NCI-H446 treated with DMSO at 0.1 percent for 48 hours (cell line): ENCODE results near the gene GPAT3.
A peak's percentile ranks its signal among the peaks of the same experiment; 100 is the strongest.
"Not testable (repeated sequence)": the region's sequence is repeated elsewhere in the genome, so short reads cannot be mapped to it uniquely, and the experiment has no call there.

Source experiments
- DNase-seq: peaks from one replicate; lab custom pipeline; 2025; lab: John Stamatoyannopoulos, UW

Gene GPAT3

DNA sequence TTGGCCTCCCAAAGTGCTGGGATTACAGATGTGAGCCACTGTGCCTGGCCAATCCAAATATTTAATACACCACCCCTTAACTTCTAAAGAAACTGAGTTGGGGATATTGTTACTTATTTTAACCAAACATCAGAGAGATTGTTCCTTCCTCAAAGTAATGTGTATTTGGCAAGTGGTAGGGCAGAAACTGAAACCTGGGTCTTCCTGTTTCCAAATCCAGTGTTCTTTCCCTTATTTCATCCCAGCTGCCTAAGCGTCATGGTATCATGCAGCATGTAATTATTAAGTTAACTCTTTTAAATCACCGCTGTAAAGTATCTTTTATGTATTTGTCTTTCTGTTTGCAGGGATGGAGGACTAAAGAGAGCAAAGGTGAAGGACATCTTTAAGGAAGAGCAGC lies 68.4 kb downstream of the GPAT3 start:
- no peak for DNase-seq

DNA sequence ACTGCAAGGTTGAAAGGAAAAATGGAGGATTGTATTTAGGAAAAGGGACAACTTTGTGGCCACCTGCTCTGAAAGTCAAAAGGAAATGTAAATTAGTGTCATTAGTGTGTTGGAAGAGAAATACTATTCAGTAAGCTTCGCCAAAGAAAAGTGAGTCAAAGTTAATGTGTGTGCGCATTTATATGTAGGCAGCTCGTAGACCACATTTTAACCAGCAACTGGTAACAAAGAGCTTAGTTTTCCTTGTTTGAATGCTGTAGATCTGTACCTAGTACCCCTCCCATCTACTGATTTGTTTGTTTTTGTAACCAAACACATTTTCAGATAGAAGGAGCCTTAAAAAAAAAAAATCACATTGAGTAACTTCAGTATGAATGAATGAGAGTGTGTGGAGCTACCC lies 69.3 kb downstream of the GPAT3 start:
- DNase-seq, result no peak

DNA sequence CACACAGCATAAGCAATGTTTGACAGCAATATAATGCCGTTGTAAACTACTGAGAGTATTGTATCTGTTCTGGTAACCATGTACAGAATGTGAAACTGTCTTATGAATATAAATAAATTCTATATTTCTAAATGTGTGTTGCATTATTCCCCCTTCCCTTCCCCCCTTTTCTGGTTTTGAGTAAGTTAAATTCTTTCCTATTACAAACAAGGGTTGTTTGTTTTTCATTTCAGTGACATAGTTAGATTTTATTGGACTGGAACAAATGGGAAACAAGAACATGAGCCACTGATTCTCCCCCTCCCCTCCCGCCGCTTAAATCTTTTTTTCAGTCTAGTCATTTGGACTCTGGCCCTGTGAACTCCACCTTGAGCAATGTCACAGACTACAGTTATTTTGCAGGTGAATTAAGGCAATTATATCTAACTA lies 69.8 kb downstream of the GPAT3 start:
- DNase-seq, result no peak

DNA sequence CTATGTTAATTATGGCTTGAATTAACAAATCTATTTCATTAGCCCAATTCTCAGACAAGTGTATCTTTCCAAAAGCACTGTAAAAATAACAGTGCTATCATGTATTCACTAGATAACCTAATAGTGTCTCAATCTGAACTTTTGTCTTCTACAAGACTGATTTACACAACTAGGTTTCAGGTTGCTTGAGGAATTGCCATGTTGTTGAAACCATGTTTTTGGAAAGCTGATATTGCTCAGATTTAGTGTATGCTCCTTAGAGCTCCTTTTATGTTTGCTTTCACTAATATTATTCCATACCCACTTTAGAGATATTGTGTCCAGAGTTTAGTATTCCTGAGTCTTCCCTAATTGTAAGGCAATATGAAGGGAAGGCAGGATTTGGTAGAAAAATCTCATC lies 70.6 kb downstream of the GPAT3 start:
- no peak for DNase-seq

DNA sequence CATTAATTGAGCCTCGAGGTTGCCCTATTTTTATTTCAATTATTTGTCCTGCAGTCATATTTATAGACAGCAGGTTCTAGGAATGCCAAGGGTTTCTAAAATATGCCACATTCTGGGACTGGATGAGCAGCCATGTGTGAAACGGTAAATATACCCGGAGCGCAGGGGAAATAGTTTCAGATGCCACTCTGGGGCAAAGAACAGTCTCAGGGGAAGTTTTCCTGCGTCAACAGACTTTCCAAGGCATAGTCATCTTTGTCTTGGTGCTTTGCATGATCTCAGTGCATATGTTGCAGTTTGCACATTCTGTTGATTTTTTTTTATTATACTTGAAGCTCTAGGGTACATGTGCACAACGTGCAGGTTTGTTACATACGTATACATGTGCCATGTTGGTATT lies 71.0 kb downstream of the GPAT3 start:
- no peak for DNase-seq

DNA sequence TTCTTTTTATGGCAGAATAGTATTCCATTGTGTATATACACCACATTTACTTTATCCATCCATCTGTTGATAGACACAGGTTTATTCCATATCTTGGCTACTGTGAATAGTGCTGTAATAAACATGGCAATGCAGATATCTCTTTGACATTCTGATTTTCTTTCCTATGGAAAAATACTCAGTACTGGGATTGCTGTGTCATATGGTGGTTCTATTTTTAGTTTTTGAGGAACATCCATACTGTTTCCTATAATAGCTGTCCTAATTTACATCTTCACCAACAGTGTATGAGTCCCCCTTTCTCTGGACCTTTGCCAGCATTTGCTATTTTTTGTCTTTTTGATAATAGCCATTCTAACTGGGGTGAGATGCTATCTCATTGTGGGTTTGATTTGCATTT lies 73.5 kb downstream of the GPAT3 start:
- no peak for DNase-seq

DNA sequence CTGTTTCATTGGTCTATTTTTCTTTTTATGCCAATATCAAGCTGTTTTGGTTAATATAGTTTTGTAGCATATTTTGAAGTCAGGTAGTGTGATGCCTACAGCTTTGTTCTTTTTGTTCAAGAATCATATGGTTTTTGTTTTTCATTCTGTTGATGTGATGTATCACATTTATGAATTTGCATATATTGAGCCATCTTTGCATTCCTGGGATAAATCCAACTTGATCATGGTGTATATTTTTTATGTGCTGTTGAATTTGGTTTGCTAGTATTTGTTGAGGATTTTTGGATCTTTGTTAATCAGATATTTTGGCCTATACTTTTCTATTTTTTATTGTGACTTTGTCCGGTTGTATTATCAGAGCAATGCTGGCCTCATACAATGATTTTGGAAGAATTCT lies 74.8 kb downstream of the GPAT3 start:
- DNase-seq, result no peak

DNA sequence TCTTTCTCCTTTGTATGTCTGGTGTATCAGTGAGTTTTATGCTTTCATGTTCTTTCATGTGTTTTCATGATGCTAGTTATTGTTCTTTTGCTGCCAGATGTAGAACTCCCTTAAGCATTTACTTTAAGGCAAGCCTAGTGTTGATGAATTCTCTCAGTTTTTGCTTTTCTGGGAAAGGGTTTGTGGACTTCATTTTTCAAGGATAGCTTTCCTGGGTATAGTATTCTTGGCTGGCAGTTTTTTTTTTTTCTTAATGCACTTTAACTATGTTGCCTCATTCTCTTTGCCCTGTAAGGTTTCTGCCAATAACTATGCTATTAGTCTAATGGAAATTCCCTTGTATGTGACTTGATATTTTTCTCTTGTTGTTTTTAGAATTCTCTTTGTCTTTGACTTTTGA lies 77.1 kb downstream of the GPAT3 start:
- no peak for DNase-seq

DNA sequence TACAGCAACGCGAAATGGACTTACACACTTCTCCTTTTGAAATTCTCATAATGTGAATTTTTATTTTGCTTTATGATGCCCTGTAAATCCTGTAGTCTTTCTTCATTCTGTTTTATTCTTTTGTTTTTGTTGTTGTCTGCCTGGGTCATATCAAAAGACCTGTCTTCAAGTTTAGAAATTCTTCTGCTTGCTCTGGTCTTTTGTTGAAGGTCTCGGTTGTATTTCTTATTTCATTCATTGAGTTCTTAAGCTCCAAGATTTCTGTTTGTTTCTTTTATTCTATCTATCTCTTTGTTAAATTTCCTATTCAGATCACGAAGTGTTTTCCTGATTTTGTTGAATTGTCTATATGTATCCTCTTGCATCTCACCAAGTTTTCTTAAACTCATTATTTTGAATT lies 78.1 kb downstream of the GPAT3 start:
- no peak for DNase-seq

DNA sequence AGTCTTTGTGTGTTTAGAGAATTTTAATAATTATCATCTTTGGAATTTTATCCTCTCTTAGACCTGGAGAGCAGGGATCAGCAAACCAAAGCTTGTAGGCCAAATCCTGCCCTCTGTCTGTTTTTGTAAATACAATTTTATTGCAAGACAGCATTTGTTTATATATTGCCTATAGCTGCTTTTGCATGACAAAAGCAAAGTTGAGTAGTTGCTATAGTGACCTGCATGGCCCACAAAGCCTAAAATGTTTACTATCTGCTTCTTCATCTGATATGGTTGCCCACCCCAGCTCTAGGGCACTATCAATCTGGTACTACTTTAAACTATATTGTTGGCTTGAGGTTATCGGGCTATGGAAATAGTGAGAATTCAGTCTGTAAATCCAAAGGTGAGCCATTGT lies 80.3 kb downstream of the GPAT3 start:
- DNase-seq, result no peak

DNA sequence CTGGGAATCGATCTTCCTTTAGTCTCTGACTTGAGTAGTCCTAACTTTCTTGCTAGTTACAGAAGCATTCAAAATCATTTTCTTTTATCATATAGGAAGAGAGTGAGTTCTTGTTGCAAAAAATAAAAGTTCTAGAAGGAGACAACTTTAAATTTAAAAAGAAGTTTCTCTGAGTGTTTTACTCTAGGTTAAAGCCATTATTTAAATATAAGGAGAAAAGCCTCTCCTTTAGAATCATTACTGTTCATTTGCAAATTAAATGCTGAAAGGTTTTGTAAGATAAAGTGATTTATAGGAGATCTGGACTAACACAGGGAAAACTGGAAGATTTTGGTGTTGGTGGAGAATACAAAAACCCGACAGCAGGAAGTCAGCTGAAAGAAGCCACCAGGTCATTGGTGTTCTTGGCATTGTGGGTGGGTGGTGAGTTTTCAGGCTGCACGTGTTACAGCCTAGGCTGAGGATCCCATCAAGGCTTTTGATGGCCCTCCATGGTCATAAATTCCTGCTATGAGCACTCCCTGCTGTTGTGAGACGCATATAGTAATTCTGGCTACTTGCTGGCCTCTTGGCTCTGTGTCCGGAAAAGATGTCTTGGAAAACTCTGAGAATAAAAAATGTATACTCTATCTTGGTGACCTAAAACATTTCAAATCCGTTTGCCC lies 81.6 kb downstream of the GPAT3 start:
- DNase-seq, result no peak

DNA sequence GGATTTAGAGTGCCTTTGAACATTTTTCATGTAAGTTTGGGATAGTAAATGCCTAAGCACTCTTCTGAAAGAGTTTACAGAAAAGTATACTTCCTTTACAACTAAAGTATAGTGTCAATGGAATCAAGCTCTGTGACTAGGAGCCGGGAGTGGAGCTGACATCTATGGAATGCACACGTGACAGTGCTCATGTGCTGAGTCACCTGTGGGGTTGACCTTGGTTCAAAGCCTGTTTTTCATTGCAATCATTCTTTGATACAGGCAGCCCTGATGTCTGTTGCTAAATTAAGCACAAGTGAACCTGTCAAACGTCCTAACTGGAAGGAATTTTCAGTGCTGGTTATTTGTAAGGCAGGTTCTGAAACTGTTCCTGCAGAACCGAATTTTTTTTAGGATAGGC lies 82.5 kb downstream of the GPAT3 start:
- DNase-seq, result no peak

DNA sequence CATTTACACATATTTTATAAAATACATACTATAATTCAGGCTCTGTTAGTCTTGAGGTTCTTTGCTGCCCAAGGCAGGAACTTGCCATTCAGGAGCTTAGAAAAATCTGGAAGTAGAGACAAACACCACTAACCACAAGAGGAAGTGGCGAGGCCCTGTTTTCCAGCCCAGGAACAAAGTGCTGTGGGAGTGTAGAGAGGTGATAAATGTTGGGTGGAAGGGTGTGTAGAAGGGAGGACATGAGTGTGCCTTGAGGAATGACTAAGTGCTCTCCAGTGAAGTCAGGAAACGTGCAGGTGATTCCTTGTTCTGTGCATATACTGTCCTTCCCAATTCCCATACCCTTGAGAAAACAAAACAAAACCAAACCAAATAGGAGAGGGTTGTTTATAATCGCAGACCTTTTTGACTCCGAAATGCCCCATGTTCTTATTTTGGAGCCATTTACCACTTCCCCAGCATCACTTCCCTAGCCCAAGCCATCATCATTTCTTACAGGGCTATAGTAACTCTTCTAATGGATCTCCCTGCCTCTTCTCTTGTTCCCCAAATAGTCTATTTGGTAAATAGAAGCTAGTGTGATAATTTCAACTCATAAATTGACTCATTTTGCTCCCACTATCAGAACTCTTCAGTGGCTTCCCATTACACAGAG lies 83.2 kb downstream of the GPAT3 start:
- no peak for DNase-seq

DNA sequence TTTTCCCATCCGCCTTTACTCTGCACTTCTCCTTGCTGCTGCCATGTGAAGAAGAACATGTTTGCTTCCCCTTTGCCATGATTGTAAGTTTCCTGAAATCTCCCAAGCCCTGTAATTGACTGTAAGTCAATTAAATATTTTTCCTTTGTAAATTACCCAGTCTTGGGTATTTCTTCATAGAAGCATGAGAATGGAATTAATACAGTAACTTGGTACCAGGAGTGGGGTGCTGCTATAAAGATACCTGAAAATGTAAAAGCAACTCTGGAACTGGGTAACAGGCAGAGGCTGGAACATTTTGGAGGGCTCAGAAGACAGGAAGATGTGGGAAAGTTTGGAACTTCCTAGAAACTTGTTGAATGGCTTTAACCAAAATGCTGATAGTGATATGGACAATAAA lies 86.2 kb downstream of the GPAT3 start:
- DNase-seq, result not testable (repeated sequence)

DNA sequence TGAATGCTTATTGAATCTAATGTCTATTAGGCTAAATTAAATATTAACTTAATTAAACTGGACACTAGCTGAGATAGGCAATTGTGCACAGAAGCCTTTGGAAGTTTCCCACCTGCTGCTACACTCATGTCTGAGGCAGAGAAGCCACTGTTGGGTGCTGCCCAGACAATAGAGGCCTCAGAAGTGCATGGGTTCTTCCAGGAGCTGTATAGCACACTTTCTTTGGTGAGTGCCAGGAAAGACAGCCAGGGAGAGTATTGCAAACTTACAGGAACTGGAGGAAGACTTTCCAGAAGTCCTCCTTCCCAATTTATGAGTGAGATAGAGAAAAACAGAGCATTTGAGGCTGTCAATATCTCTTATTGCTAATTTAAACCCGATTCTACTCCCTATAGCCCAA lies 89.9 kb downstream of the GPAT3 start:
- DNase-seq, result no peak

DNA sequence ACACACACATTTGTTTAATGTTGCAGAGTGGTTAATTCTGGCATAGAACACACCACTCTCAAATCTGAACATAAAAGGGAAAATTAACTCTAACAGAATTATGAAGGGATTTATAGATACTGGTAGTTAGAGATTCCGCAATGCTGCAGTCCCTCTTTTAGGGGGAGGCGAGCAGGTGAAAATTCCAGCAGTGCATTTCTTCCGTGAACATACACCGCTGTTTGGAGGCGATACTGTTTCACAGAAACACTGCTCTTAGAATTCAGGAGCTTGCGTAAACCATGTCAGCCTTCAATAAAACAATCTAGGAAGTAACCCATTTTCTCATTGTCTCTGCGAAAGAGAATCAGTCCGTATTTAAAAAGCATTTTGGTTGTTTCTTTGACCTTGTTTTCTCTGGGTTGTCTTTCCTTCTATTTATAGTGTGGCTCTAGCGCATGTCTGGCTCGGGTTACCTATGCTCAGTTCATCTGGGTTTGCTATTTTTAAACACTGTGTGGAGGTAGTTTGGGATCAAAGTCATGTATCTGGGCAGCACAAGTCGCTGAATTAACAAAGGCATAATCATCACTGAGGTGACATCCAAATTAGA lies 90.4 kb downstream of the GPAT3 start:
- no peak for DNase-seq

DNA sequence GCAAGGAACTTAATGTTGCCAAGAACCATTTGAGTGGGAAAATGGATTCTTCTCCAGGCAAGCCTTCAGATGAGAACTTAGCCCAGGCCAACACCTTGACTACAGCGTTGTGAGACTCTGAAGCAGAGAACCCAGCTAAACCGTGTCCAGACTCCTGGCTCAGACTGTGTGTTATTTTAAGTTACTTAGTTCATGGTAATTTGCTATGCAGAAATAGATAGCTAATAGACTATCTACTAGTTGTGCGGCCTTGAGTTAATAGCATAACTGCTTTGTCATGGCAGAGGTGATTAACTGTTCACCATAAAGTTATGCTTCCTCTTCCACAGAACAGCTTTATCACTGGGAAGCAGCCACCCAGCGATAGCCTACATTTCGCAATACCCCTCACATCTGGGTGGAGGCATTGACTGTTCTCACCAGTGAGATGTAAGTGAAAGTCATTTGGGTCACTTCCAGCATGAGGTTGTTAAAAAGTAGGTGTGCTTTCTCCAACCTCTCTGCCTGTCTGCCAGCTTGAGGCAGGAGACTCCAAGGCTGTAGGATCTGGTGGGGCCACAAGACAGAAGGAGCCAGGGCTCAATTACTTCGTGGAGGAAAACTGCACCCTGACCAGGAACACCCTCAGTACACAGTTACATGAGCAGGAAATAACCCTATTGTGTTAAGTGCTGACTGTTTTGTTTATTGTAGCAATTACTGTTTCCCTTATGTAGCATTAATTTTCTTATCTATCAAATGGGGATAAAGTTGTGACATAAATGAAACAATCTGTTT lies 94.2 kb downstream of the GPAT3 start:
- no peak for DNase-seq

DNA sequence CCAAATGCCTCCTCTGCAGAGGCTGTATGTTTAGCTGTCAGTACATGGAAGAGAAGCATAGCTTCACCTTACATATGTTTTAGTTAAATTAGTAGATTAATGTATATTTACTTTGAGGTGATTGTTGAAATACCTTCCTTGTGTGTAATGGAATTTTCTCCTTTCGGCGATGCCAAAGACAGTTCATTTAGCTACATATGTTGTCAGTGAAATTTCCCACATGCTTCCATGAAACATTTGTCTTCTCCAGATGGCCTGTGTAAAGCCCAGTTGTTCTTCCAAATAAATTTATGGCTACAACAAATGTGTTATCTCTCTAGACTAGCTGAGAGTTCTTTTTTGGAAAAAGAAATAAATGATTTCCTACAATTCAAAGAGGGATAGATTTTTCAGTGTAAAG lies 95.2 kb downstream of the GPAT3 start:
- DNase-seq, result no peak

DNA sequence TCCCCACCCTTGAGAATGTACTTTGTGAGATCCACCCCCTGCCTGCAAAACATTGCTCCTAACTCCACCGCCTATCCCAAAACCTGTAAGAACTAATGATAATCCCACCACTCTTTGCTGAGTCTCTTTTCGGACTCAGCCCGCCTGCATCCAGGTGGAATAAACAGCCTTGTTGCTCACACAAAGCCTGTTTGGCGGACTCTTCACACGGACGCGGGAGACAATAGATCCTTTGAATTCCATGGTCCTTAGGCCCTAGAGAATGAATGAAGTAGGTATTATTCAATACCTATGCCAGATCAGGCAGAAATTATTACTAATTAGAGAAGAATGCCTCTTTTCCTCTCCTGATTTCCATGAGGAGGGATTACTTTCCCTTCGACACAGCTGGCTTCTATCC lies 101.0 kb downstream of the GPAT3 start:
- DNase-seq, result no peak

DNA sequence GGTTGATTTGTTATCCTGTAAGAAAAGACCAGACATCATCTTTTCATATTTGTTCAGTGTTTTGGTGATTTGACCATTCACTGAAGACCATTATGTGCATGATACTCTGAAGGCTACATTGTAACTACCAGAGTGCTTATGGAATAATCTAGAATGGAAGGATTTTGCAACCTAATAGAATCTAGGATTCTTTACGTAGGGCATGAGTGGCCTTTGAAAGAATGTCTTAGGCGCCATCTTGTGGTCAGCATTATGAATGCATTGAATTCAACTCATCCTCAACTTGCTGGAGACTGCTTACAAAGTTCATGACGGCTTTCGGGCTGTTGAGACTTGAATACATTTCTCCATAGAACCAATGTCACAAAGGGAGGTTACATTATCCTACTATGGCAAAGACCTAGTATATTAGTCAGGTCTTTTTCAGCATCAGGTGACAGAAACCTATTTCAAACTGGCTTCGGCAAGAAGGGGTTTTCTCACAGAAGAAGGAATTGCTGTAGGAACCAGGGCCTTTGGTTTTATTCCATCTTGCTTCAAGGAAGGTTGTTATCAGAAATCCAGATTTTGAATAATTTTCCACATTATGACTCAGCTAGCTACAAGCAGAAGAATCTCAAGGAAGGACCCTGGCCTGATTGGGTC lies 104.1 kb downstream of the GPAT3 start:
- DNase-seq, result peak; percentile 22

DNA sequence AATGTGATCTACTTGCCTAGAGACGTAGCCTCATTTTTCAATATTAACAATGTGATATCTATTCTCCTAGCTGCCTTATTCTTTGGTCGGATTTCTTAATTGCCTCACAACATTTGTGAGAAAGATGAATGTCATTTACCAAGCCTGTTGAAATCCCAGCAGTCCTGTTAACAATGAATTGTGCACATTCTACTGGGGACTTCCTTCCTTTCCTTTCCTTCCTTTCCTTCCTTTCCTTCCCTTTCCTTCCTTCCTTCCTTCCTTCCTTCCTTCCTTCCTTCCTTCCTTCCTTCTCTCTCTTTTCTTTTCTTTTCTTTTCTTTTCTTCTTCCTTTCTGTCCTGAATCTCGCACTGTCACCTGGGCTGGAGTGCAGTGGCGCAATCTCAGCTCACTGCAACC lies 107.1 kb downstream of the GPAT3 start:
- no peak for DNase-seq
